Measurements from ENCODE around the gene MRPL54.

MRPL54 gene

DNA sequence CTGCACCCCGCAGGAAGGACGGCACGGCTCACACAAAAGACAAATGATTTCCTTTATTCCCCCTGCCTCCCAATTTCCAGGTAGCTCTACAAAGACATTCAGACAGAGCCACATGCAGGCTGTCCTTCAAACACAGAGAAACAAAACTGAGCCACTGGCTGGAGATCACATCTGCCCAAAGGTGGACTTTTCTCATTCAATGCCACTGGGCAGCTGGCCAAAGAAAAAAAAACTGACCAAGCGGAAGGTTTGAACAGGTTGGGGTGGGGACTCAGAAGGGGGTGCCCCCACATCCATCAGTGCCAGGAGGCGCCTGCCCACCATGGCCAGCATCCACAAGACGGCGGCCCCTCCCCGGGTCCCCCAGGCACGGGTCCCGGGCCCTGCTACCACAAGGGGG, 41.5 kb downstream of the MRPL54 start:
- TF ChIP-seq, protein P1, sequence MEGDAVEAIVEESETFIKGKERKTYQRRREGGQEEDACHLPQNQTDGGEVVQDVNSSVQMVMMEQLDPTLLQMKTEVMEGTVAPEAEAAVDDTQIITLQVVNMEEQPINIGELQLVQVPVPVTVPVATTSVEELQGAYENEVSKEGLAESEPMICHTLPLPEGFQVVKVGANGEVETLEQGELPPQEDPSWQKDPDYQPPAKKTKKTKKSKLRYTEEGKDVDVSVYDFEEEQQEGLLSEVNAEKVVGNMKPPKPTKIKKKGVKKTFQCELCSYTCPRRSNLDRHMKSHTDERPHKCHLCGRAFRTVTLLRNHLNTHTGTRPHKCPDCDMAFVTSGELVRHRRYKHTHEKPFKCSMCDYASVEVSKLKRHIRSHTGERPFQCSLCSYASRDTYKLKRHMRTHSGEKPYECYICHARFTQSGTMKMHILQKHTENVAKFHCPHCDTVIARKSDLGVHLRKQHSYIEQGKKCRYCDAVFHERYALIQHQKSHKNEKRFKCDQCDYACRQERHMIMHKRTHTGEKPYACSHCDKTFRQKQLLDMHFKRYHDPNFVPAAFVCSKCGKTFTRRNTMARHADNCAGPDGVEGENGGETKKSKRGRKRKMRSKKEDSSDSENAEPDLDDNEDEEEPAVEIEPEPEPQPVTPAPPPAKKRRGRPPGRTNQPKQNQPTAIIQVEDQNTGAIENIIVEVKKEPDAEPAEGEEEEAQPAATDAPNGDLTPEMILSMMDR (IDR thresholded peaks at IDR 0.05; ENCODE audit: insufficient read depth, low read depth, low read length, missing control alignments) = no peak
- DNase-seq (ENCODE audit: low read depth) = no peak
- no peak overlapping the region for H3K4me3 ChIP-seq (ENCODE audit: low read length)

DNA sequence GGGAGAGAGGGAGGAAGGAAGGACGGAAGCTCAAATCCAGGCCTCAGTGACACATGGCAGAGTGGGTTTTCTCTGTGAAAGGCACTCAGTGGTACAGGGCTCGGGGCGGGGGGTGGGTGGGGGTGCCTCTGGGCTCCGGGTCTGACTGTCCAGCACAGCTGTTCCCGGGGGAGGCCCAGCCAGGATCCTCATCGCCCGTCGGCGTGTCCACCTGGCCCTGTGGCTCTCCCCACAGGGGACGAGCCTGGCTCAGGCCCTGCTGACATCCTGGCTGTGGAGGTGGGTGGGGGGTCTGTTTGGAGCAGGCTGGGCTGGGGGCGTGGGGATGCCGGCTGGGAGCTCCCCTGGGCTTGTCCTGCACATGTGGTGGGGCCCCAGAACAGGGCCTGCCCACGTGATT, 41.9 kb downstream of the MRPL54 start:
- DNase-seq (ENCODE audit: low read depth) = no peak
- no peak overlapping the region for H3K4me3 ChIP-seq (ENCODE audit: low read length)
- TF ChIP-seq, protein P1 (IDR thresholded peaks at IDR 0.05; ENCODE audit: insufficient read depth, low read depth, low read length, missing control alignments) = no peak

DNA sequence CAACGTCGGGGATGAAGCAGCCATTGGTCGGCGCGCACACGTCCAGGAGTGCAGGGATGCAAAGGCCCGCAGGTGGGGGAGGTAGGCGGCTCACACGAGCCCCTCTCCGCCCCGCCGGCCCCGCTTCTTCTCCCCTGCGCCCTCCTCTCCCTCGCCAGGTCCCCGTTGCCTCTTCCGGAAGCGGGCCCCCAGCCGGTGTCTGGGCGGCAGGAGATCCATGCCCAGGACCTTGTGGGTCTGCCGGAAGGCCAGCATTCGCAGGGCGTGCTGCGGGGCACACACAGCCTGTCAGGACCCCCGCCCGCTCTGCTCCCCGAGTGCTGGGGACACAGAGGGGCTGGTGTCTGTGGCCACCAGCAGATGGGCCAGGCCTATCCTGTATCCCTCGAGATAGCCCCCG, 43.4 kb downstream of the MRPL54 start:
- no peak overlapping the region for H3K4me3 ChIP-seq (ENCODE audit: low read length)
- DNase-seq (ENCODE audit: low read depth) = no peak
- TF ChIP-seq, protein P1 (IDR thresholded peaks at IDR 0.05; ENCODE audit: insufficient read depth, low read depth, low read length, missing control alignments) = no peak

DNA sequence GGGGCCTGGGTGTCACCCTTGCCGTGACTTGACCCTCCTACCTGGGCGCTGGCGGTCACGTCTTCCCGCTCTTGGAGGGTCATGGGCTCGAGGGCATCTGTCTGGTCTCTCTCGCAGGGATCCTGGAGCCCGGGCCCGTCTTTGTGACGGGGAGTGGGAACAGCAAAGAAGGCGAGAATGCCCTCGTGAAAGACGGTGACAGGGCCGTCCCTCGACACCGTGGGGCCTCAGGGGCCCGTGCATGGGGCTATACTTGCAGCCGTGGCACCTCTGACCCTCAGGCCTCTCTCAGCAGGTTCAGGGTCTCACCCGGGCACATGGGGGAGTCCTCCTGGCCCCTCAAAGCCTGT, 44.6 kb downstream of the MRPL54 start:
- TF ChIP-seq, protein P1 (IDR thresholded peaks at IDR 0.05; ENCODE audit: insufficient read depth, low read depth, low read length, missing control alignments) = no peak
- DNase-seq (ENCODE audit: low read depth) = no peak
- no peak overlapping the region for H3K4me3 ChIP-seq (ENCODE audit: low read length)

DNA sequence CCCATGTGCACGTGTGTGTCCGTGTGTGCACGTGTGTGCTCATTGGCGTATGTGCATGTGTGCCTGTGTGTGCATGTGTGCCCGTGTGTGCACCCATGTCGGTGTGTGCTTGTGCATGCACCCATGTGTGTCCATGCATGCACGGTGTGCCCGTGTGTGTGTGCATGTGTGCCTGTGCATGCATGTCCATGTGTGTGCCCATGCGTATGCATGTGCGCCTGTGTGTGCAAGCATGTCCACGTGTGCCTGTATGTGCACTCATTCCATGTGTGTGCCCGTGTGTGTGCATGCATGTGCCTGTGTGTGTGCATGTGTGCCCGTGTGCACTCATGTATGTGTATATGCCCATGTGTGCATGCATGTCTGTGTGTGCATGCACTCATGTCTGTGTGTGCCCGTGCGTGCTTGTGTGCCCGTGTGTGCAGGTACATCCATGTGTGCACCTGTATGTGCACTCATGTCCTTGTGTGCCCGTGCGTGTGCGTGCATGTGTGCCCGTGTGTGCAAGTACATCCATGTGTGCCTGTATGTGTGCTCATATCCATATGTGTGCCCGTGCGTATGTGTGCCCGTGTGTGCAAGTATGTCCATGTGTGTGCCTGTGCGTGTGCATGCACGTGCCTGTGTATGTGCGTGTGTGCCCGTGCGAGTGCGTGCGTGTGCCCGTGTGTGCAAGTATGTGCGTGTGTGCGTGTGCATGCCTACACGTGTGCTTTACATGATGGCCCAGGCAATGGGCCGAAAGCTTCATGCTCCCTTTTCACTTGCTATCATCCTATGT, 45.3 kb downstream of the MRPL54 start:
- H3K4me3 ChIP-seq (ENCODE audit: low read length) = no peak overlapping the region
- TF ChIP-seq, protein P1 (IDR thresholded peaks at IDR 0.05; ENCODE audit: insufficient read depth, low read depth, low read length, missing control alignments) = no peak
- DNase-seq (ENCODE audit: low read depth) = no peak

DNA sequence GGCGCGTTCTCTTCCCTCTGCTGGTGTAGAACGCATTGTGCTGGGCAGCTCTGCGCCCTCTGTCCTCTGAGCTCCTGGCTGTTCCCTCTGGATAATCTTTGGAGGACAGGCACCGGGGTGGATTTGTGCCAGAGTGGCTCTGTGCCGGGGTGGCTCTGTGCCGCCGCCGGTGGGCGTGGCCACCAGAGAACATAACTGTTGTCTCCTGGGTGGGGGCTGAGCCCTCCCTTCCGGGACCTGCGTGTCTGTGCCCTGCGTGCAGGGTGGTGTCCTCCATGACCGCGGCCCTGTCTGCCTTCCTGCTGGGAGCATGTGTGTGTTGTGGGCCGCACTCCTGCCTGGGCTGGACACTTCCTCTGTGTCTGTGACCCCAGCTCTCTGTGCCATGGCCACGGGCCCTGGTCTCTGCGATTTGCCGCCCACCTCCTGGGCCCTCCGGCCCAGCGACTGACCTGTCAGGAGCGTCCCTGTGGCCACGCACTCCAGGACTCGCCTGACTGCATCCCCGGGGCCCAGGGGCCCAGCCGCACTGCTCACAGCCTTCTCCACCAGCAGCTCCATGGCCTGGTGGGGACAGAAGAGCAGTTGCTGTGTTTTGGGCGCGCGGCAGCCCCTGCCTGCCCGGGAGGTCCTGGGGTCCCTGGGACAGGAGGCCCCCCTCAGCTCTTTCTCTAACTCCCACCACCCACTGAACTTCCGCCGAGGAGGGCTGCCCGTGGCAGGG, 46.1 kb downstream of the MRPL54 start:
- H3K4me3 ChIP-seq (ENCODE audit: low read length) = no peak overlapping the region
- TF ChIP-seq, protein P1 (IDR thresholded peaks at IDR 0.05; ENCODE audit: insufficient read depth, low read depth, low read length, missing control alignments) = no peak
- no peak for DNase-seq (ENCODE audit: low read depth)

All from epithelial cell of esophagus (primary cell).